ENCODE data around the gene SUN1. TPM values are rescaled to one million over a fixed set of nuclear protein-coding genes. Genes with fewer than 3 reads are reported as not detected.
A peak's percentile ranks its signal among the peaks of the same experiment; 100 is the strongest.

Gene SUN1
- total and polyA plus RNA-seq, 7 donors, result 52.5 to 159 (median 132) TPM

GRCh38 chr7:784971-785370, 47.3 kb upstream of the SUN1 start:
- TF ChIP-seq, protein P1, sequence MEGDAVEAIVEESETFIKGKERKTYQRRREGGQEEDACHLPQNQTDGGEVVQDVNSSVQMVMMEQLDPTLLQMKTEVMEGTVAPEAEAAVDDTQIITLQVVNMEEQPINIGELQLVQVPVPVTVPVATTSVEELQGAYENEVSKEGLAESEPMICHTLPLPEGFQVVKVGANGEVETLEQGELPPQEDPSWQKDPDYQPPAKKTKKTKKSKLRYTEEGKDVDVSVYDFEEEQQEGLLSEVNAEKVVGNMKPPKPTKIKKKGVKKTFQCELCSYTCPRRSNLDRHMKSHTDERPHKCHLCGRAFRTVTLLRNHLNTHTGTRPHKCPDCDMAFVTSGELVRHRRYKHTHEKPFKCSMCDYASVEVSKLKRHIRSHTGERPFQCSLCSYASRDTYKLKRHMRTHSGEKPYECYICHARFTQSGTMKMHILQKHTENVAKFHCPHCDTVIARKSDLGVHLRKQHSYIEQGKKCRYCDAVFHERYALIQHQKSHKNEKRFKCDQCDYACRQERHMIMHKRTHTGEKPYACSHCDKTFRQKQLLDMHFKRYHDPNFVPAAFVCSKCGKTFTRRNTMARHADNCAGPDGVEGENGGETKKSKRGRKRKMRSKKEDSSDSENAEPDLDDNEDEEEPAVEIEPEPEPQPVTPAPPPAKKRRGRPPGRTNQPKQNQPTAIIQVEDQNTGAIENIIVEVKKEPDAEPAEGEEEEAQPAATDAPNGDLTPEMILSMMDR (IDR thresholded peaks at IDR 0.05), result no peak
- H3K27me3 ChIP-seq (ENCODE audit: insufficient read depth in 3 of 3, low read length in 2 of 3), result no peaks in the 10 kb centered on the region
- DNase-seq (peak in 1 of 2 donors; percentile 34), ATAC-seq (no peak)
- no peak overlapping the region for H3K4me3 ChIP-seq
- 96 to 97% (median 96%) methylated on average over 21 of the region's 21 CpGs for WGBS, 3 donors
- H3K36me3 ChIP-seq (ENCODE audit: insufficient read depth in 1 of 2, low read depth in 1 of 2), result peaks cover 0 to 45% of the 10 kb centered on the region in 2 donors
- no peak overlapping the region for H3K27ac ChIP-seq
- intact Hi-C loops (cut with DNase I), result loop anchor here in 1 of 2 donors (5.0 kb wide), 1 partner anchor 52 kb away; no protein-coding TSS in a partner anchor
- H3K4me1 ChIP-seq, result peaks cover 5% of the 10 kb centered on the region
- H3K9me3 ChIP-seq, result no peaks in the 10 kb centered on the region

DNA sequence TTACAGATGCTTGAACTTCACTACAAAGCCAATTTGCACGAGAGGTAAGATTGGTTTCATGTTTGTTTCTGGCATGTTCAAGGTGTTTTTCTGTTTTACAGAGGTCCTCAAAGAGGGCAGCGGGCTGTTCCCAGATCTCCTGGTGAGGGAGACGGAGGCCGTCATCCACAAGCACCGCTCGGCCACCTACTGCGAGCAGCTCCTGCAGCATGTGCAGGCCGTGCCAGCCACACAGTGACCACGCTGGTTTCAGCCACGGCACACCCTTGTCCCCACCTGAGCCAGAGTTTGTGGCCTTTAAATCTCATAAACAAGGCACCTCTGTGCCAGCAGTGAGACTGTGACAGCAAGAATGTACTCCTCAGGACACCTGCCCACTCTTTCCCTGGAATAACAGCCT, 46.9 kb upstream of the SUN1 start:
- H3K27ac ChIP-seq, result no peak overlapping the region
- peak in 1 of 2 donors; percentile 33 for DNase-seq
- no peak for ATAC-seq

DNA sequence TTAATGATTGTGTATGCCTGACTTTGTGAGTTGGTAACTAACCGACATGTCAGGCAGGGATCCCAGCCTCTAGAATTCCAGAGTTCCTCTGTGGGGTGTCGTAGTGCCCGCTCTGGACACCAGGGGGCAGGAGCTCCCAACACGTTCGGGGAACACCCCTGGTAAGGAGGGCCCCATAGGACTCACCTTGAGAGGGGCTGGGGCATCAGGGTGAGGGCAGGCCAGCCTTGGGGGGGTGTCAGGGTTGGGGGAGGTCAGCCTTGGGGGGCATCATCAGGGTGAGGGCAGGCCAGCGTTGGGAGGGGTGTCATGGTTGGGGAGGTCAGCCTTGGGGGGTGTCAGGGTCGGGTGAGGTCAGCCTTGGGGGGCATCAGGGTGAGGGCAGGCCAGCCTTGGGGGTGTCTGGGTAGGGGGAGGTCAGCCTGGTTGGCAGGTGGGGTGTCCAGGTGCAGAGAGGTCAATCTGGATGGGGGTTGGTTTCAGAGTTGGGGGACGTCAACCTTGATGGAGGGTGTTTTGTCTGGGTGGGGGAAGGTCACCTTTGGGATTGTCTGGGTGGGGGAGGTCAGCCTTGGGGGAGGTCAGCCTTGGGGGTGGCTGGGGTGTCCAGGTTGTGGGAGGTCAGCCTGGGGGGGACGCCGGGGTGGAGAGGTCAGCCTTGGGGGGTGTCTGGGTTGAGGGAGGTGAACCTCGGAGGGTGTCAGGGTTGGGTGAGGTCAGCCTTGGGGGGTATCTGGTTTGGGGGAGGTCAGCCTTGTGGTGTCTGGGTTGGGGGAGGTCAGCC, 45.6 kb upstream of the SUN1 start:
- TF ChIP-seq, protein P1 (IDR thresholded peaks at IDR 0.05), result peak; percentile 74
- Histone ChIP-seq H3K36me3 (ENCODE audit: insufficient read depth in 1 of 2, low read depth in 1 of 2) (peaks cover 0 to 36% of the 10 kb centered on the region in 2 donors), H3K9me3 (no peaks in the 10 kb centered on the region), H3K4me3 (no peak overlapping the region), H3K4me1 (peaks cover 5% of the 10 kb centered on the region), H3K27me3 (ENCODE audit: insufficient read depth in 3 of 3, low read length in 2 of 3) (no peaks in the 10 kb centered on the region), H3K27ac (no peak overlapping the region)
- intact Hi-C loops (cut with DNase I), result loop anchor here (1.0 to 5.0 kb wide), 3 partner anchors 51 to 88 kb away; no protein-coding TSS in a partner anchor
- peak; percentile 89 to 94 (median 92) for ATAC-seq
- peak; percentile 78 to 87 for DNase-seq
- 34 to 53% (median 53%) methylated on average over 7 to 11 of the region's 11 CpGs for WGBS, 3 donors

More for the DNA sequence above, 46.9 kb upstream of the SUN1 start:
- TF ChIP-seq, protein P1 (IDR thresholded peaks at IDR 0.05), result no peak
- H3K27me3 ChIP-seq (ENCODE audit: insufficient read depth in 3 of 3, low read length in 2 of 3), result no peaks in the 10 kb centered on the region
- no peaks in the 10 kb centered on the region for H3K9me3 ChIP-seq
- H3K4me1 ChIP-seq, result peaks cover 5% of the 10 kb centered on the region
- no peak overlapping the region for H3K4me3 ChIP-seq
- peaks cover 0 to 41% of the 10 kb centered on the region in 2 donors for H3K36me3 ChIP-seq (ENCODE audit: insufficient read depth in 1 of 2, low read depth in 1 of 2)
- intact Hi-C loops (cut with DNase I), result loop anchor here in 1 of 2 donors (5.0 kb wide), 1 partner anchor 52 kb away; no protein-coding TSS in a partner anchor
- 92 to 98% (median 94%) methylated on average over 10 of the region's 10 CpGs for WGBS, 3 donors

- H3K4me1 ChIP-seq, result peaks cover 5% of the 10 kb centered on the region
- H3K27me3 ChIP-seq (ENCODE audit: insufficient read depth in 3 of 3, low read length in 2 of 3), result no peaks in the 10 kb centered on the region
- ATAC-seq (peak in 1 of 4 donors; percentile 20), DNase-seq (peak in 1 of 2 donors; percentile 47)
- WGBS, 3 donors, result 93 to 94% (median 93%) methylated on average over 26 to 27 of the region's 27 CpGs
- intact Hi-C loops (cut with DNase I), result loop anchor here (2.0 to 5.0 kb wide), 2 partner anchors 50 to 87 kb away; no protein-coding TSS in a partner anchor
- H3K27ac ChIP-seq, result no peak overlapping the region
- no peak overlapping the region for H3K4me3 ChIP-seq
- H3K9me3 ChIP-seq, result no peaks in the 10 kb centered on the region
- peaks cover 0 to 33% of the 10 kb centered on the region in 2 donors for H3K36me3 ChIP-seq (ENCODE audit: insufficient read depth in 1 of 2, low read depth in 1 of 2)
- TF ChIP-seq, protein P1 (IDR thresholded peaks at IDR 0.05), result no peak
These were observed 44.7 kb upstream of the SUN1 start for GRCh38 chr7:787332-788240.

Data from psoas muscle (tissue), 8 donors.